Measurements from ENCODE around the gene WDR89. TPM values are rescaled to one million over a fixed set of nuclear protein-coding genes. Genes with fewer than 3 reads are reported as not detected.

Gene WDR89, protein sequence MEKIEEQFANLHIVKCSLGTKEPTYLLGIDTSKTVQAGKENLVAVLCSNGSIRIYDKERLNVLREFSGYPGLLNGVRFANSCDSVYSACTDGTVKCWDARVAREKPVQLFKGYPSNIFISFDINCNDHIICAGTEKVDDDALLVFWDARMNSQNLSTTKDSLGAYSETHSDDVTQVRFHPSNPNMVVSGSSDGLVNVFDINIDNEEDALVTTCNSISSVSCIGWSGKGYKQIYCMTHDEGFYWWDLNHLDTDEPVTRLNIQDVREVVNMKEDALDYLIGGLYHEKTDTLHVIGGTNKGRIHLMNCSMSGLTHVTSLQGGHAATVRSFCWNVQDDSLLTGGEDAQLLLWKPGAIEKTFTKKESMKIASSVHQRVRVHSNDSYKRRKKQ
- total RNA-seq (ENCODE audit: unreplicated experiment): 15.3 TPM
- long read RNA-seq, partial matches to known transcripts: 0 of 5 reads
- long read RNA-seq, other reads (novel, unspliced or antisense): 3 of 5 reads

DNA sequence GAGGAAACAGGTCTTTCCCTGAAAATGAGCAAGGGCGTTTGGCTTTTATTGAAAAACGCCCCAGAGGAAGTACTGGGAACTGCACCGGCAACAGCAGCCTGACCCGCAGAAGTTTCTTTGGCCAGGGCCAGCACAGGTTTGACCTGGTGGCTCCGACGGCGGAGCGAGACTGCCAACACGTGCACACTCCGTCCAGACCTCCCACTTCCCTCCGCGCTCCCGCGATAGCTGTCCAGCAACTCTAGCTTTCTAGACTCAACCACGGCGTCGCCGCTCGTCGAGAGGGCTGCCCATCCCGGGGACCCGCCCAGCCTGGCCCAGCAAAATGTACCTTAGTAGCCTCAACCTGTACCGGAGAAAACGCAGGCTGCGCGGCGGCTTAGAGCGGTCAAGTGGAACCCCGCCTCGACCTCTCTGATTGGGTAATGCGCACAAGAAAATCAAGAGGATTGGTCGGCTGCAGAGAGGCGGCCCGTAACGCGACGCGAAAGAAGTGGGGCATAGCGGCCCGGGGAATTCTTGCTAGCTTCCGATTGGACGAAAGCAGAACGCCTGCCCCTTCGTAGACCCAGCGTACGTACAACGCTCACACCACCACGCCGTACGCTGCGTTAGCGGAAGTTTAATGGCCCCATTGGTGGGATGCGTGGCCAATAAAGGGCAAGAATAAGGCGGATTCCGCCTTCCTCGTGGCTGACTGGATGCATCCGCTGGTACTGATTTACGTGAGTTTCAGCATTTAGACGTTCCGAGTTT lies at the start of gene WDR89:
WDR89 (minus strand) TSS at position 399 of the 756 bp plus-strand sequence. CDS start 41,929 bp downstream, outside the sequence.
- H3K36me3 Mint-ChIP-seq (ENCODE audit: low read depth, unreplicated experiment): peaks cover 5% of the 10 kb centered on the region
- H3K4me3 Mint-ChIP-seq (ENCODE audit: unreplicated experiment): peak within 1 kb of the TSS; percentile 93
- TF ChIP-seq, protein P1, sequence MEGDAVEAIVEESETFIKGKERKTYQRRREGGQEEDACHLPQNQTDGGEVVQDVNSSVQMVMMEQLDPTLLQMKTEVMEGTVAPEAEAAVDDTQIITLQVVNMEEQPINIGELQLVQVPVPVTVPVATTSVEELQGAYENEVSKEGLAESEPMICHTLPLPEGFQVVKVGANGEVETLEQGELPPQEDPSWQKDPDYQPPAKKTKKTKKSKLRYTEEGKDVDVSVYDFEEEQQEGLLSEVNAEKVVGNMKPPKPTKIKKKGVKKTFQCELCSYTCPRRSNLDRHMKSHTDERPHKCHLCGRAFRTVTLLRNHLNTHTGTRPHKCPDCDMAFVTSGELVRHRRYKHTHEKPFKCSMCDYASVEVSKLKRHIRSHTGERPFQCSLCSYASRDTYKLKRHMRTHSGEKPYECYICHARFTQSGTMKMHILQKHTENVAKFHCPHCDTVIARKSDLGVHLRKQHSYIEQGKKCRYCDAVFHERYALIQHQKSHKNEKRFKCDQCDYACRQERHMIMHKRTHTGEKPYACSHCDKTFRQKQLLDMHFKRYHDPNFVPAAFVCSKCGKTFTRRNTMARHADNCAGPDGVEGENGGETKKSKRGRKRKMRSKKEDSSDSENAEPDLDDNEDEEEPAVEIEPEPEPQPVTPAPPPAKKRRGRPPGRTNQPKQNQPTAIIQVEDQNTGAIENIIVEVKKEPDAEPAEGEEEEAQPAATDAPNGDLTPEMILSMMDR (IDR thresholded peaks at IDR 0.05; ENCODE audit: unreplicated experiment): peak; percentile 98
- peak within 1 kb of the TSS; percentile 98 for H3K27ac Mint-ChIP-seq (ENCODE audit: unreplicated experiment)
- H3K27me3 Mint-ChIP-seq (ENCODE audit: unreplicated experiment): no peaks in the 10 kb centered on the region
- DNase-seq (ENCODE audit: low spot score): peak; percentile 91
- no peaks in the 10 kb centered on the region for H3K9me3 Mint-ChIP-seq (ENCODE audit: unreplicated experiment)
- peaks cover 7% of the 10 kb centered on the region for H3K4me1 Mint-ChIP-seq (ENCODE audit: unreplicated experiment)

DNA sequence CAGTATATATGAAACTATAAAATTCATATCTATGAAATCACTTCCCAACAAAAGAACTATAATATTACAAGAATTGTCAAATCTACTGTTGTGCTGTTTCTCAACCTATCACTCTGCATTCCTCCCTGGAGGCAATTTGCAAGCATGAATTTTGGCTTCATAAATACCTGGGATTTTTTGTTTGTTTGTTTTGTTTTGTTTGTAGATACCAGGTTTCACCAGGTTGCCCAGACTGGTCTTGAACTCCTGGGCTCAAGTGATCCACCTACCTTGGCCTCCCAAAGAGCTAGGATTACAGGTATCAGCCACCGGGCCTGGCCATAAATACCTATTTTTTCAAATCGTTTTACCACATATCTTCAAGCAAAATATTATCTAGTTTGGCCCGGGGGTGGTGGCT lies 47.5 kb upstream of the WDR89 start:
- no peak for DNase-seq (ENCODE audit: low spot score)
- Mint-ChIP-seq H3K27ac (ENCODE audit: unreplicated experiment) (no peak overlapping the region), H3K9me3 (ENCODE audit: unreplicated experiment) (no peaks in the 10 kb centered on the region), H3K27me3 (ENCODE audit: unreplicated experiment) (no peaks in the 10 kb centered on the region), H3K36me3 (ENCODE audit: low read depth, unreplicated experiment) (no peaks in the 10 kb centered on the region), H3K4me1 (ENCODE audit: unreplicated experiment) (no peaks in the 10 kb centered on the region), H3K4me3 (ENCODE audit: unreplicated experiment) (no peak overlapping the region)
- TF ChIP-seq, protein P1 (IDR thresholded peaks at IDR 0.05; ENCODE audit: unreplicated experiment): no peak

DNA sequence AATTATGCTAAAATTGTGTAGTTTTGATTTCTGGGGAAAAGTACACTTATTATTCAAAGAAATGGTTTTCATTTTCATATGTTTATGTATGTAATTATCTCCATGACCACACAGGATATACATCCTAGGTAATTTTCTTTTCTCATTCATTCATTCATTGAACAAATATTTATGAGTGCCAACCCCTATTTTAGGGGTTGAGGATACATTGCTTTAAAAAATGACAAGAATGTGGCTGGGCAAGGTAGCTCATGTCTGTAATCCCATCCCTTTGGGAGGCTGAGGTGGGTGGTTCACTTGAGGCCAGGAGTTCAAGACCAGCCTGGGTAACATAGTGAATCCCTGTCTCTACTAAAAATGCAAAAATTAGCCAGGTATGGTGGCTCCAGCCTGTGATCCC lies 45.3 kb upstream of the WDR89 start:
- H3K27ac Mint-ChIP-seq (ENCODE audit: unreplicated experiment): no peak overlapping the region
- no peaks in the 10 kb centered on the region for H3K36me3 Mint-ChIP-seq (ENCODE audit: low read depth, unreplicated experiment)
- no peaks in the 10 kb centered on the region for H3K27me3 Mint-ChIP-seq (ENCODE audit: unreplicated experiment)
- no peak overlapping the region for H3K4me3 Mint-ChIP-seq (ENCODE audit: unreplicated experiment)
- no peak for DNase-seq (ENCODE audit: low spot score)
- no peaks in the 10 kb centered on the region for H3K4me1 Mint-ChIP-seq (ENCODE audit: unreplicated experiment)
- no peaks in the 10 kb centered on the region for H3K9me3 Mint-ChIP-seq (ENCODE audit: unreplicated experiment)
- TF ChIP-seq, protein P1 (IDR thresholded peaks at IDR 0.05; ENCODE audit: unreplicated experiment): no peak

DNA sequence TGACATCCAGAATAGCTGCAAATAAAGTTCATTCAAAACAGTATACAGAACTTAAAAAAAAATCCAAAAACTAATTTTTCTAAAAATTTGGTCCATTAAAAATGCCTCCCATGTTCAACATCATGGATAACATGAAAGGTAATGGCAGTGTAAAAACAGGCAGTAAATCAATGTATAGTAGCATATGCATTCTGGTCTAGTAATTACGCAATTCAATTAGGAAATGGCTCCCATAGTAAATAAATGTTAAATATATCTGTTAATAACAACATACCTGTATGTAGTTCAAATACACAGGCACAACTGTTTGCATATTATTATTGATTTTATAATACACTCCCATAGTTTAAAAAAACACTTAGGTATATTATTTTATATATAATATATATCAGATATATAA lies 43.7 kb upstream of the WDR89 start:
- TF ChIP-seq, protein P1 (IDR thresholded peaks at IDR 0.05; ENCODE audit: unreplicated experiment): no peak
- Mint-ChIP-seq H3K27me3 (ENCODE audit: unreplicated experiment) (no peaks in the 10 kb centered on the region), H3K9me3 (ENCODE audit: unreplicated experiment) (no peaks in the 10 kb centered on the region), H3K4me3 (ENCODE audit: unreplicated experiment) (no peak overlapping the region), H3K36me3 (ENCODE audit: low read depth, unreplicated experiment) (no peaks in the 10 kb centered on the region), H3K27ac (ENCODE audit: unreplicated experiment) (no peak overlapping the region), H3K4me1 (ENCODE audit: unreplicated experiment) (no peaks in the 10 kb centered on the region)
- DNase-seq (ENCODE audit: low spot score): no peak
